Activated naive CD8-positive, alpha-beta T cell treated with anti-CD3 and anti-CD28 coated beads, Interleukin-2, amount 10 ng/mL, durations not matched to agents 7 days and 5 days (primary cell): ENCODE results near the gene TNIK. TPM values are rescaled to one million over a fixed set of nuclear protein-coding genes. Genes with fewer than 3 reads are reported as not detected.

Experiments used
- ATAC-seq: fragments of 150-1000 bp; cut with Tn5 transposase; one replicate; pipeline ENCODE4 v1.10.0; 2021; ENCODE audit warnings: low read depth, moderate library complexity
- POLR2A ChIA-PET: fragments of 350-600 bp; sonication (Branson Sonifier 250); formaldehyde crosslinking; loops from one replicate; lab custom pipeline; 2021; ENCODE audit warnings: antibody characterized with exemption; lab: Charles Lee
- DNase-seq: peaks from one replicate; pipeline ENCODE4 v3.0.0; 2021
- H3K27ac Mint-ChIP-seq: one replicate; pipeline ENCODE4 v1.8.0; 2022; ENCODE audit warnings: mild to moderate bottlenecking, mixed read lengths
- H3K27me3 Mint-ChIP-seq: one replicate; pipeline ENCODE4 v1.8.0; 2022; ENCODE audit warnings: mild to moderate bottlenecking, moderate library complexity, mixed read lengths
- H3K36me3 Mint-ChIP-seq: one replicate; pipeline ENCODE4 v1.8.0; 2021; ENCODE audit warnings: mild to moderate bottlenecking, mixed read lengths
- H3K4me1 Mint-ChIP-seq: one replicate; pipeline ENCODE4 v1.8.0; 2021; ENCODE audit warnings: mixed read lengths
- H3K4me3 Mint-ChIP-seq: one replicate; pipeline ENCODE4 v1.8.0; 2022; ENCODE audit warnings: mild to moderate bottlenecking, moderate library complexity, mixed read lengths
- H3K9me3 Mint-ChIP-seq: one replicate; pipeline ENCODE4 v1.8.0; 2021; ENCODE audit warnings: mixed read lengths
- total RNA-seq, 2 experiments: library from RNA; stranded (reverse); gene quantifications; one replicate each; pipeline ENCODE4 v1.2.3, GENCODE V29; 2021

The TNIK gene
- total RNA-seq, 2 experiments from 2014 or later = 47.6 to 52.7 TPM

DNA sequence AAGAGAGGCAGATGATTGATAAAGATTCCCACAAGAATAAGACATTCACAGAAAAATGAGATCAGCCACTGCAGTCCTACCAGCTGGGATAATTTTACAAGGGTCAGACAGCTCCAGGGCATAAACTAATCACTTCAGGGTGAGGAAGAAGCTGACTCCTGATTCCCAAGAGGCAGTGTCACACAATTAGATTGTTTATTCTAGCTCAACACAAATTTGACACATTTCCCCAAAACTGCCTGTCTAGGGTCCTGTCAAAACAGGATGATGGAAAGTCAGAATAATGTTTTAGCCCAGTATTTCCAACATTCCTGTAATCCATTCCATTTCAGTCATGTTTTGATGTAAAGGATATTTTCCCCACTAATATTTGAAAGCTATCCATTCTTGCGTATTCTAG lies 110.8 kb downstream of the TNIK start:
- H3K4me1 Mint-ChIP-seq = peaks cover 9% of the 10 kb centered on the region
- H3K9me3 Mint-ChIP-seq = peaks cover 4% of the 10 kb centered on the region
- no peaks in the 10 kb centered on the region for H3K27me3 Mint-ChIP-seq
- POLR2A ChIA-PET = no interaction called here
- ATAC-seq (no peak), DNase-seq (no peak)
- H3K4me3 Mint-ChIP-seq = no peak overlapping the region
- no peak overlapping the region for H3K27ac Mint-ChIP-seq
- H3K36me3 Mint-ChIP-seq = peaks cover 17% of the 10 kb centered on the region

DNA sequence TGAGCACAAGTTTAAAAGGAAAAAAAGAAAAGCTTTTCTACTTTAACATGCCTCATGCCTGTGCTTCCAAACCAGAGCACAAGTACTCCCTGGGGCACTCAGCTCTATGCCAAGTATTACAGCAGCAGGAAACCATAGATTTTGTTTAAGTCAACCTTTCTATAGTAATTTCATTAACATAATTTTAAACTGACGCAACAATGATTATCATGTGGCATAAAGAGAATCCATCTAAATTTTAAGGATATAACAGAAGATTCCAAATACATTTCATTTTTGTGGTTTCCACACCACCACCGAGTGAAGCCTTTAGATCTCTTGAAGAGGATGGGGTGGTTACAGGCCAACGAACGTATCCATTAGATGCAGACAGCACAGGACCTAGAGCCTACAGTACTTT lies 112.1 kb downstream of the TNIK start:
- POLR2A ChIA-PET = no interaction called here
- peaks cover 5% of the 10 kb centered on the region for H3K9me3 Mint-ChIP-seq
- no peaks in the 10 kb centered on the region for H3K27me3 Mint-ChIP-seq
- ATAC-seq (no peak), DNase-seq (no peak)
- peaks cover 27% of the 10 kb centered on the region for H3K36me3 Mint-ChIP-seq
- no peak overlapping the region for H3K4me3 Mint-ChIP-seq
- H3K27ac Mint-ChIP-seq = no peak overlapping the region
- peaks cover 9% of the 10 kb centered on the region for H3K4me1 Mint-ChIP-seq

- DNase-seq (no peak), ATAC-seq (no peak)
- Mint-ChIP-seq H3K4me1 (peaks cover 9% of the 10 kb centered on the region), H3K4me3 (no peak overlapping the region), H3K9me3 (peaks cover 9% of the 10 kb centered on the region), H3K27ac (no peak overlapping the region), H3K36me3 (peaks cover 33% of the 10 kb centered on the region), H3K27me3 (no peaks in the 10 kb centered on the region)
- POLR2A ChIA-PET = no interaction called here
Observed at GRCh38 chr3:171347301-171348039, 112.7 kb downstream of the TNIK start.

- peaks cover 9% of the 10 kb centered on the region for H3K9me3 Mint-ChIP-seq
- no peaks in the 10 kb centered on the region for H3K27me3 Mint-ChIP-seq
- no peak for ATAC-seq
- POLR2A ChIA-PET = no interaction called here
- no peak overlapping the region for H3K4me3 Mint-ChIP-seq
- H3K27ac Mint-ChIP-seq = no peak overlapping the region
- DNase-seq = no peak
- peaks cover 33% of the 10 kb centered on the region for H3K36me3 Mint-ChIP-seq
- H3K4me1 Mint-ChIP-seq = peaks cover 9% of the 10 kb centered on the region
Observed at GRCh38 chr3:171346582-171347300, 113.5 kb downstream of the TNIK start.

DNA sequence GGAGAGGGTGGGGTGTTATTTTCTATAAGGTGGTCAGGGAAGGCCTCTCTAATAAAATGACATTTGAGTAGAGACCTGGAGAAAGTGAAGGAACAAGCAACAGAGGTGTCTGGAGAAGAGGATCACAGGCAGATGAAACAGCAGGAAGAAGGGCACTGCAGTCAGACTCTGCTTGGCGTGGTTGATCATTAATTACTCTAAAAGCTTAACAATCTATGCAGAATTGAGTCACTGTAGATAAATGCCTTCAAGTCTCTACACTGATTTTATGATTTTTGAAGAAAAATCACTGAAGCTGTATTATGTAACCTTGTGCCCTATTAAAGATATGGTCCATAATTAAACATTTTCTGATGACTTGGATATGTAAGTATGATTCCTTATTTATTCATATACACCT lies 114.2 kb downstream of the TNIK start:
- POLR2A ChIA-PET = no interaction called here
- H3K4me1 Mint-ChIP-seq = peaks cover 7% of the 10 kb centered on the region
- no peak overlapping the region for H3K4me3 Mint-ChIP-seq
- peaks cover 33% of the 10 kb centered on the region for H3K36me3 Mint-ChIP-seq
- ATAC-seq = no peak
- H3K27ac Mint-ChIP-seq = no peak overlapping the region
- no peaks in the 10 kb centered on the region for H3K27me3 Mint-ChIP-seq
- peaks cover 9% of the 10 kb centered on the region for H3K9me3 Mint-ChIP-seq
- DNase-seq = no peak

DNA sequence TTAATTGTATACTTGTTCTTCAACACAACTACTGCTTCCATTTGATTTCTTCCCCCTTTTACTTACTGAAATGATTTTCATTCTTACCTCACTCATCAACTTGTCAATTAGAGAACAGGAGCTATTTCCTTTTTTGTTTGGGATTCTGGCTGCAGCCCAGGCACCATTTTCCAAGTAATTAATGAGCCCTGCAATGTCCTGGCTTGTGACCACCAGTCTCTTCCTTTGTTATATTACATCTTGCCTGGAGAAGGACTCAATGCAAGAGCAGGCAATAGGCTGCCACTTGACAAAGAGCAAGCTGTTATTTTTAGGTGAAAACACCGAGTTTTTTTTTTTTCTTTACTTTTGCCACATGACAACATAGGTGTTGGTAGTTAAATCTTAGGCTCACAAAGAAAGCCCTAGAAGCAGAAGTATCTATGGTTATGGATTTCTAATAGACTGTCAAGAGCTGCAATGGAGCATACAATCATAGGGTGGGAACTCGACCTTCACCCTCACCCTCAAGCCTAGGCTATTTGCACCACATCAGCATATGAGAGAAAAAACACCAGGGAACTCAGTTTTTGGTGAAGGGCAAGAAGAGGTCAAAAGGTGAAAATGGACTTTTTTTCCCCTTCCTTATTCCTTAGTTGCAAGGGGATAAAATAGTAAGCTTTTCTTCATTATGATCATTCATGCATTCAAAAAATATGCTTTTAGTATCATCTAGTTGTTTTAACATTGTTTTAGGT lies 114.9 kb downstream of the TNIK start:
- peaks cover 9% of the 10 kb centered on the region for H3K9me3 Mint-ChIP-seq
- no peak overlapping the region for H3K27ac Mint-ChIP-seq
- peaks cover 7% of the 10 kb centered on the region for H3K4me1 Mint-ChIP-seq
- H3K27me3 Mint-ChIP-seq = no peaks in the 10 kb centered on the region
- DNase-seq = no peak
- POLR2A ChIA-PET = no interaction called here
- H3K4me3 Mint-ChIP-seq = no peak overlapping the region
- peaks cover 33% of the 10 kb centered on the region for H3K36me3 Mint-ChIP-seq
- no peak for ATAC-seq

- peaks cover 9% of the 10 kb centered on the region for H3K9me3 Mint-ChIP-seq
- H3K27ac Mint-ChIP-seq = no peak overlapping the region
- DNase-seq (no peak), ATAC-seq (no peak)
- H3K36me3 Mint-ChIP-seq = peaks cover 38% of the 10 kb centered on the region
- no peak overlapping the region for H3K4me3 Mint-ChIP-seq
- H3K27me3 Mint-ChIP-seq = no peaks in the 10 kb centered on the region
- POLR2A ChIA-PET = no interaction called here
- H3K4me1 Mint-ChIP-seq = peaks cover 7% of the 10 kb centered on the region
Observed at GRCh38 chr3:171343693-171344092, 116.5 kb downstream of the TNIK start.

GRCh38 chr3:171342783-171343420 lies 117.3 kb downstream of the TNIK start:
- DNase-seq (no peak), ATAC-seq (no peak)
- Mint-ChIP-seq H3K4me3 (no peak overlapping the region), H3K27ac (no peak overlapping the region), H3K9me3 (peaks cover 9% of the 10 kb centered on the region), H3K27me3 (no peaks in the 10 kb centered on the region), H3K36me3 (peaks cover 39% of the 10 kb centered on the region), H3K4me1 (peaks cover 5% of the 10 kb centered on the region)
- POLR2A ChIA-PET = no interaction called here

- H3K36me3 Mint-ChIP-seq = peaks cover 39% of the 10 kb centered on the region
- POLR2A ChIA-PET = no interaction called here
- DNase-seq (no peak), ATAC-seq (no peak)
- peaks cover 9% of the 10 kb centered on the region for H3K9me3 Mint-ChIP-seq
- H3K27me3 Mint-ChIP-seq = no peaks in the 10 kb centered on the region
- H3K27ac Mint-ChIP-seq = no peak overlapping the region
- H3K4me1 Mint-ChIP-seq = peaks cover 3% of the 10 kb centered on the region
- no peak overlapping the region for H3K4me3 Mint-ChIP-seq
Observed at GRCh38 chr3:171342200-171342599, 118.0 kb downstream of the TNIK start.

GRCh38 chr3:171340434-171340833 lies 119.8 kb downstream of the TNIK start:
- DNase-seq = no peak
- no peaks in the 10 kb centered on the region for H3K4me1 Mint-ChIP-seq
- POLR2A ChIA-PET = interaction anchor here (0.6 kb wide), 1 partner anchor 41 kb away, joined by 3 read pairs; no protein-coding TSS in a partner anchor
- H3K4me3 Mint-ChIP-seq = no peak overlapping the region
- no peak for ATAC-seq
- peaks cover 5% of the 10 kb centered on the region for H3K9me3 Mint-ChIP-seq
- no peak overlapping the region for H3K27ac Mint-ChIP-seq
- H3K36me3 Mint-ChIP-seq = peaks cover 32% of the 10 kb centered on the region
- H3K27me3 Mint-ChIP-seq = no peaks in the 10 kb centered on the region

- DNase-seq = no peak
- H3K36me3 Mint-ChIP-seq = peaks cover 32% of the 10 kb centered on the region
- H3K4me1 Mint-ChIP-seq = peaks cover 1% of the 10 kb centered on the region
- POLR2A ChIA-PET = no interaction called here
- ATAC-seq = no peak
- H3K9me3 Mint-ChIP-seq = peaks cover 5% of the 10 kb centered on the region
- no peak overlapping the region for H3K4me3 Mint-ChIP-seq
- no peaks in the 10 kb centered on the region for H3K27me3 Mint-ChIP-seq
- no peak overlapping the region for H3K27ac Mint-ChIP-seq
Observed at GRCh38 chr3:171339598-171339997, 120.6 kb downstream of the TNIK start.

- POLR2A ChIA-PET = no interaction called here
- H3K27me3 Mint-ChIP-seq = no peaks in the 10 kb centered on the region
- ATAC-seq (no peak), DNase-seq (no peak)
- H3K4me1 Mint-ChIP-seq = peaks cover 1% of the 10 kb centered on the region
- H3K27ac Mint-ChIP-seq = no peak overlapping the region
- no peak overlapping the region for H3K4me3 Mint-ChIP-seq
- peaks cover 18% of the 10 kb centered on the region for H3K36me3 Mint-ChIP-seq
- no peaks in the 10 kb centered on the region for H3K9me3 Mint-ChIP-seq
Observed at GRCh38 chr3:171336406-171336805, 123.8 kb downstream of the TNIK start.

DNA sequence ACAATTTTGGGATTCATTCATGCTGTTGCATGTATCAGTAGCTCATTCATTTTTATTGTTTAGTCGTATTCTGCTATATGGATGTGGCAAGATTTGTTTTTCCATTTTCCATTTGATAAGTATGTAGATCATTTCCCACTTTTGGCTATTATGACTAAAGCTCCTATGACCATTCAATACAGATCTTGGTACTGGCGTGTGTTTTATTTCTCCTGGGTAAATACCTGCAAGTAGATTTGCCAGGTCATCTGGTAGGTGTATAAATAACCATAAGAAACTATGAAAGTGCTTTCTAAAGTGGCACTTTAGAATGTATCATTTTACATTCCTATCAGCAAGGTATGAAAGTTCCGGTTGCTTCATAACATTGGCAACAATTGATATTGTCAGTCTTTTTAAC lies 124.6 kb downstream of the TNIK start:
- DNase-seq (no peak), ATAC-seq (no peak)
- H3K27me3 Mint-ChIP-seq = no peaks in the 10 kb centered on the region
- H3K4me3 Mint-ChIP-seq = no peak overlapping the region
- H3K4me1 Mint-ChIP-seq = peaks cover 1% of the 10 kb centered on the region
- POLR2A ChIA-PET = no interaction called here
- peaks cover 18% of the 10 kb centered on the region for H3K36me3 Mint-ChIP-seq
- H3K9me3 Mint-ChIP-seq = no peaks in the 10 kb centered on the region
- no peak overlapping the region for H3K27ac Mint-ChIP-seq
